SK-N-MC (cell line): ENCODE data around the gene EYA3.

Source experiments
- EZH2 ChIP-seq: fragments of 200-600 bp; sonication (generic); IDR thresholded peaks from one replicate; pipeline ENCODE4 v1.6.1; 2017; ENCODE audit warnings: antibody characterized with exemption
- POLR2AphosphoS5 ChIP-seq: IDR thresholded peaks from 2 replicates; pipeline ENCODE4 v1.6.1; 2012; ENCODE audit warnings: mild to moderate bottlenecking, low read depth, low read length, borderline replicate concordance

DNA sequence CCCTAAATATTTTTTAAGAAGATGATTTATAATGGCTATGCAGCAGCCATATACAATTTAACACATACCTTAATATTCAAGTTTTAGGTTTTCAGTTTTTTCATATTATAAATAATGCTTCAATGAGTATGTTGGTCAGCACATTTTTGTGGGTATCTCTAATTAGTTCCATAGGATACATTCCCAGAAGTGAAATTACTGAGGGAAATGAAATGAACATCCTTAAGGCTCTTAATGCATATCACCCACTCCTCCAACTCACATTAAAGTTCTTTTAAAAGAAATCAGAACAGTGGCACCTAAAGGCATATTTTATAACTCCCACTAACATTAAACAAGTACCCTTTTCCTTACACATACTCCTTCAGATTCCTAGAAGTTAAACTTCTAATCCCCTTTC lies 56.1 kb downstream of the EYA3 start:
- no peak for TF ChIP-seq EZH2
- TF ChIP-seq POLR2AphosphoS5 = no peak
